Activated T-helper 1 cell treated with Interleukin-2 at 50 U/mL for 16 hours (primary cell): ENCODE measurements around the gene NABP2.
A peak's percentile ranks its signal among the peaks of the same experiment; 100 is the strongest.
"Not testable (repeated sequence)": the region's sequence is repeated elsewhere in the genome, so short reads cannot be mapped to it uniquely, and the experiment has no call there.

ENCODE experiments used
- DNase-seq: peaks from one replicate; pipeline ENCODE4 v3.0.0-alpha.2; 2020; ENCODE audit warnings: low read depth

Gene NABP2

GRCh38 chr12:56244494-56244893 is 20.4 kb downstream of the NABP2 start:
- no peak for DNase-seq

- no peak for DNase-seq
Measured at GRCh38 chr12:56247923-56248322, 23.8 kb downstream of the NABP2 start.

- DNase-seq: no peak
Measured at GRCh38 chr12:56248711-56249110, 24.6 kb downstream of the NABP2 start.

DNA sequence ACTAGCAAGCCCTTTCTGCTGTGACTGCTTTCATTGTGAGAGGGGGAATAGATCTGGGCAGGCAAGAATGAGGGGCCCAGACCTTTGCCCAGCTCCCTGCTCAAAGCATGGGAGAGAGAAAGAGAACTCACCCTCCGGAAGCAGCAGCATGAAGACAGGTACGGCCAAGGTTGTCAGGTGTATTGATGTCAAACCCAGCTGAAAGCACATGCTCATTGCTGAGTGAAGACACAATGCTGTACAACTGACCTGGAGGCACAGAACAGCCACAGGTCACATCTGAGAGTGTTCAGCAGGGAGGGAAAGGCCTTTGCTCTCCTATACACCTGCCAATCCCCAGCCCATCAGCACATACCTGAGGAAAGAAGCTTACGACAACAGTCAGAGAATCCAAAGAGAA is 28.5 kb downstream of the NABP2 start:
- DNase-seq: no peak

GRCh38 chr12:56253091-56253490 is 28.9 kb downstream of the NABP2 start:
- no peak for DNase-seq

GRCh38 chr12:56255671-56256070 is 31.5 kb downstream of the NABP2 start:
- no peak for DNase-seq

GRCh38 chr12:56256326-56256960 is 32.3 kb downstream of the NABP2 start:
- DNase-seq: no peak

GRCh38 chr12:56257071-56257470 is 32.9 kb downstream of the NABP2 start:
- DNase-seq: no peak

DNA sequence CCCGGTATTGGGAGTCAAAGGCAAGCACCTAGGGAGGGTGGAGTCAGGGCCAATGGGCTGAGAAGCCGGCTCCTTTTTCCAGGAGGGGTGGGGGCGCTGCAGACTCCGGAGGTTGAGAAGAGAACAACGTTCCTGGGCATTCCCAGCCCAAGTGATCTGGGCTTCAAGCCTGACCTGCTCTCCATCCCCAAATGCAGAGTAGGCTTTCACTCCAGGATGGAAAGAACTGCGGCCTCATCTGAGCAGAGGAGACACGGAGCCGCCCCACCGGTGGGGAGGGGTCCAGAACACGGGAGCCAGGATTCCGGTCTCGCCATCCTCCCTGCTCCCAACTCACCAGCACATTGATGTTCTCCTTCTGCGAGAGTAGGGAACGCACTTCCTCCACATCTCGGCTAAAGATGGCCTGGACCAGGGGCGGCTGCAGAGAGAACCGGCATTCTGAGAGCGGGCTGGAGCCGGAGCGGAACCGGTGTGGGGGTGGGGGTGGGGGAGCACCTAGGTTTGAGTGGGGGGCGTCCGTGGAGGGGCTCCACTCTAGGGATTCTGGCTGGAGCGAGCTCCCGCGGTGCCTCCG is 33.4 kb downstream of the NABP2 start:
- DNase-seq: no peak

DNA sequence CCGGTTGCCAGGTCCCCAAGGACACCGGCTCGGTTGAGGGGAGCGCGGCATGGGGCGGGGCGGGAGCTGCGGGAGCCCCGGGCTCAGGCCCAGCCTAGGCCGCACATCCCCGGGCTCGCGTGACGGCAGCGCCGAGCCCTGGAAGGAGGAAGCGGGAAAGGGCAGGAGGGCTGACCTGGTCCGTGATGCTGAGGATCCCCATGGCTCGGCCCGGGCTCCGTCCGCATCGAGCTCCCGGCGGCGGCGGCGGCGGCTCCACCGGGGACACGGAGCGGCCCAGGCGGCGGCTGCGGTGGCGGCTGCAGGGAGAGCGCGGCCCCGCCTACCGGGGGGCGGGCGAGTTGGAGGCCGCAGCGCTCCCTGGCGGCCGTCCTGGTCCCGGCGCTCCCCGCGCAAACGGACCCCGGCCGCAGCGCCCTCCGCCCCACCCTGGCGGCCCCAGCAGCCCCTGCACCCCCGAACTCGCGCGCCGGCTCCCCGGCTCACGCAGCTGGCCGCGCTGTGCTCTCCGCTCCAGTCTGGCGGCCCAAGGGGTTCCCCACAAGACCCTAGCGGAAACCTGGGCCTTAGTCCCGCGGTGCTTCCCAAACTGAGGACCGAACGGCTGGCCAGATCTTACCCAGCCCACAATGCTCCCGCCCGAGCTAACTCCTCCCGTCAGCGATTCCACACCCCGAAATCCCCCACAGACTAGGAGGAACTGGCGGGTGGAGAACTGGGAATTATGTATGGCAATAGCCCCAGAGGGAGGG is 34.1 kb downstream of the NABP2 start, which contains the start of gene ANKRD52:
Gene ANKRD52 (minus strand): TSS at position 317 of the 752 bp plus-strand sequence. CDS start 115 bp downstream, at position 202.
- DNase-seq: peak; percentile 74

GRCh38 chr12:56258820-56259183 is 34.7 kb downstream of the NABP2 start:
- DNase-seq: no peak

DNA sequence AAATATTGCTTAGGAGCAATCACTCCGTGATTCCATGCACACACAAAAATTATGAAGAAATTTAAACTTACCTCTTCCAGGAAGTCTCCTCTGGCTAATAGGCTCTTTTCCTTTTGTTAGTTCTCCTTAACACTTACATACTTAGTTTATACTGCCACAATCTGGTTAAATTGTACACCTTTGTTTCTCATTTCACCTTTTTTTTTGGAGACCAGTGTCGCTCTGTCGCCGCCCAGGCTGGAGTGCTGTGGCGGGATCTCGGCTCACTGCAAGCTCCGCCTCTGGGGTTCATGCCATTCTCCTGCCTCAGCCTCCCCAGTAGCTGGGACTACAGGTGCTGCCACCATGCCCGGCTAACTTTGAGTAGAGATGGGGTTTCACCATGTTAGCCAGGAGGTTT is 36.2 kb downstream of the NABP2 start:
- DNase-seq: no peak

- DNase-seq: no peak
Measured at GRCh38 chr12:56260921-56261320, 36.8 kb downstream of the NABP2 start.

DNA sequence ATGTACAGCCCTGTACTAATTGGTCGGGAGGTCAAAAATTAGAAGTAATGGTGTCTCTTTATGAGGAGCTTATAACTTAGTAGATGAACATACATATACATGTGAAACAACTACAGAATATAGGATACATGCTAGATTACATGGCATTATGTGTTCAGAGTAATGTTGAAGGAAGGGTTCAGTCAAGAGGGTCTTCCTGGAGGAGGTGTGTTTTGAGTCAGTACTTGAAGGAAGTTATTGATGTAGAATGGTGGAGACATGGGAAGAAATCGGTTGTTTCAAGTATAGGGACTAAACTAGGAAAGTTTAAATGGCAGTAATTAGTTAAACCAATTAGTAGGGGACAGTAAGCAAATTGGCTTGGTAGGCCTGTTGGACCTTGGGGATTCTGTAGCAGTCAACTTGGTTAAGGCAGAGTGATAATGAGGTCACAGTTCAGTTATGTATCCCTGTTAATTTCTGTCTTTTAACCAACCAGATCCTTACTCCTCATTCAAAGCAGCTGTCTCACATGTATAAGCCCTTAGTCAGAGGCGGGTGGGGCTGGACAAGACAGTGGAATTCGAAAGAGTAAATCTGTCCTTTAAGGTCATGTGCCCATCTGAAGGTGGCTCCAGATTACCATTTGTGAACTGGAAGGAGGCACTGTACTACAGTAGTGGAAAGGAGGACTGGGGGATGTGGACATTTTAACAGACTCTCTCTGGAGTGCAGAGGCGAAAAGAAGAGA is 37.5 kb downstream of the NABP2 start:
- DNase-seq: no peak

- not testable (repeated sequence) for DNase-seq
Measured at GRCh38 chr12:56262955-56263354, 38.8 kb downstream of the NABP2 start.

GRCh38 chr12:56266068-56266692 is 42.0 kb downstream of the NABP2 start:
- not testable (repeated sequence) for DNase-seq

GRCh38 chr12:56266693-56267442 is 42.7 kb downstream of the NABP2 start, which contains the start of gene COQ10A:
TSS of gene COQ10A (plus strand) at chr12:56266942. CDS start at chr12:56267119, 177 bp downstream.
- DNase-seq: peak; percentile 83

GRCh38 chr12:56267443-56268071 is 43.4 kb downstream of the NABP2 start:
- DNase-seq: no peak

- no peak for DNase-seq
Measured at GRCh38 chr12:56271031-56271430, 46.9 kb downstream of the NABP2 start.

DNA sequence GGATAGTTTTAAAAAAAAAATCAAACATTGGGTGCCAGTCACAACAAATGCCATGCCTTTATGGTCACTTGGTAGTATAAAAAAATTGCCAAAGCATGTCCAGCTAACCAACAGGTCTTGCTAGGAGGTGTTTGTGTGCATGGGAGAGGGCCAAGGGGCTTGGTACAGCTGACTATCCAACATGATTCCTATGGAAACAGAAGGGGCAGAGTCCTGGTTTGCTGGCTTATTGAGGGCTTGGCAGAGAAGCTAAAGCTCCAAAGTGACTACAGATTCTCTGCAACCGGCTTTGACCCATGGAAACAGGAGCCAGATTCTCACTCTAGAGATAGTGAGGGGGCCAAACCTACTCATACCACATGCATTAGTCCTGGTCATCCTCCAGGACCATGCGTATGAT is 48.3 kb downstream of the NABP2 start:
- DNase-seq: not testable (repeated sequence)

GRCh38 chr12:56274299-56274698 is 50.2 kb downstream of the NABP2 start:
- DNase-seq: no peak
